BJ (cell line): ENCODE data around the gene RIPOR3. TPM values are rescaled to one million over a fixed set of nuclear protein-coding genes. Genes with fewer than 3 reads are reported as not detected.
A peak's percentile ranks its signal among the peaks of the same experiment; 100 is the strongest.

Experiments used
- CTCF ChIA-PET: fragments of 350-600 bp; formaldehyde crosslinking; extraction: SDS; loops from one replicate; lab custom pipeline; 2021; ENCODE audit warnings: antibody characterized with exemption, inconsistent platforms; lab: Yijun Ruan, JAX
- POLR2A ChIA-PET: fragments of 300-600 bp; sonication (Branson Sonifier 250); formaldehyde crosslinking; extraction: SDS; loops from one replicate; lab custom pipeline; 2021; ENCODE audit warnings: antibody characterized with exemption; lab: Charles Lee
- DNase-seq: peaks from one replicate; pipeline ENCODE4 v3.0.0-alpha.2; 2011; ENCODE audit warnings: low read depth
- H3K27me3 ChIP-seq: 2 replicates; pipeline ENCODE4 v1.6.0; 2011; ENCODE audit warnings: low read length; ENCODE audit not compliant: control insufficient read depth, insufficient read depth
- H3K36me3 ChIP-seq: 2 replicates; pipeline ENCODE4 v1.5.1; 2011; ENCODE audit warnings: low read length; ENCODE audit not compliant: control insufficient read depth, insufficient read depth
- H3K4me3 ChIP-seq: 2 replicates; pipeline ENCODE4 v1.5.1; 2011; ENCODE audit warnings: low read depth, mild to moderate bottlenecking, control low read depth, low read length
- polyA plus RNA-seq: library from polyadenylated mRNA; depleted of rRNA; stranded (reverse); fragments of >200 nt; gene quantifications from 2 replicates; pipeline ENCODE4 v1.2.3, GENCODE V29; 2011
- TF ChIP-seq, protein P1 (sequence below): IDR thresholded peaks from 2 replicates; pipeline ENCODE4 v1.5.1; 2011; ENCODE audit warnings: low read depth, mild to moderate bottlenecking, control low read depth, inconsistent platforms, low read length, moderate library complexity; ENCODE audit not compliant: insufficient read depth

Gene RIPOR3
- polyA plus RNA-seq, 1 experiment = 1.2 TPM

DNA sequence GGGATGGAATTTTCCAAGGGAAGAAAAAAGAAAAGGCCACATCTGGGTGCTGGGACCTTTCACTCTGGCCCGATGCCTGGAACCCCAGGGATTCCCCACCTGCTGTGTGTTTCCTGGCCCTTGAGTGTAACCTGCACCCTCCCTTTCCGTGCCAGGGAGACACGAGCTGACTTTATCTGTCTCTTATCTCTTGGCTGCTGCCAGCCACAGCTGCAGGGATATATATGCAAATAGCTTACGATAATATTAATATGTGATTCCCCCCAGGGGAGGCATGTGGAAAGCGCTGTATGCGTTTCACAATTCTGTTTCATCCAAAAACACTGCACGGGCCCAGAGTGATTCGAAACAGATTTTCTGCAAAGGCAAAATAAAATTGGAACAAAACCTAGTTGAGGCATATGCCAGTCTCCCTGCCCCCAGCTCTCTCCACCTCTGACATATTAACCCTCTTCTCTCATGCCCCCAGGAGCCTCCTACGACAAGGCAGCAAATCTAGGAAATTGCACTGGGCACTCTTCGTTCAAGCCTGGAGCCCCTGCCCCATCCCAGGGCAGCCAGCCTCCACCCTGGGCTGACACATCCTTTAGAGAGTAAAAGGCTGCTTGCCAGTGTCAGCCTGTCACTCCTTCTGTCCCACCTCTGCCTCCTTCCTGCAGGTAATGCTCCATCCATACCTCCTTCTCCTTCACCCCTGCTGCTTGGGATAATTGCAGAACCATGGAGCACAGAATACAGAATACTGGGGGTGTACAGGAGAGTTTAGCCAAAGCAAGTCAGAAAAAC, 1.3 kb downstream of the RIPOR3 start:
- TF ChIP-seq, protein P1, sequence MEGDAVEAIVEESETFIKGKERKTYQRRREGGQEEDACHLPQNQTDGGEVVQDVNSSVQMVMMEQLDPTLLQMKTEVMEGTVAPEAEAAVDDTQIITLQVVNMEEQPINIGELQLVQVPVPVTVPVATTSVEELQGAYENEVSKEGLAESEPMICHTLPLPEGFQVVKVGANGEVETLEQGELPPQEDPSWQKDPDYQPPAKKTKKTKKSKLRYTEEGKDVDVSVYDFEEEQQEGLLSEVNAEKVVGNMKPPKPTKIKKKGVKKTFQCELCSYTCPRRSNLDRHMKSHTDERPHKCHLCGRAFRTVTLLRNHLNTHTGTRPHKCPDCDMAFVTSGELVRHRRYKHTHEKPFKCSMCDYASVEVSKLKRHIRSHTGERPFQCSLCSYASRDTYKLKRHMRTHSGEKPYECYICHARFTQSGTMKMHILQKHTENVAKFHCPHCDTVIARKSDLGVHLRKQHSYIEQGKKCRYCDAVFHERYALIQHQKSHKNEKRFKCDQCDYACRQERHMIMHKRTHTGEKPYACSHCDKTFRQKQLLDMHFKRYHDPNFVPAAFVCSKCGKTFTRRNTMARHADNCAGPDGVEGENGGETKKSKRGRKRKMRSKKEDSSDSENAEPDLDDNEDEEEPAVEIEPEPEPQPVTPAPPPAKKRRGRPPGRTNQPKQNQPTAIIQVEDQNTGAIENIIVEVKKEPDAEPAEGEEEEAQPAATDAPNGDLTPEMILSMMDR = no peak
- peak overlapping the region; percentile 37 for H3K4me3 ChIP-seq
- no peak for DNase-seq
- H3K27me3 ChIP-seq = no peaks in the 10 kb centered on the region; the same call in 1 of the 2 replicates
- ChIA-PET CTCF (interaction anchor here (0.6 to 1.3 kb wide), 3 partner anchors 21 to 115 kb away, joined by 3 to 6 read pairs (median 6); no protein-coding TSS in a partner anchor), POLR2A (no interaction called here)
- H3K36me3 ChIP-seq = no peaks in the 10 kb centered on the region

DNA sequence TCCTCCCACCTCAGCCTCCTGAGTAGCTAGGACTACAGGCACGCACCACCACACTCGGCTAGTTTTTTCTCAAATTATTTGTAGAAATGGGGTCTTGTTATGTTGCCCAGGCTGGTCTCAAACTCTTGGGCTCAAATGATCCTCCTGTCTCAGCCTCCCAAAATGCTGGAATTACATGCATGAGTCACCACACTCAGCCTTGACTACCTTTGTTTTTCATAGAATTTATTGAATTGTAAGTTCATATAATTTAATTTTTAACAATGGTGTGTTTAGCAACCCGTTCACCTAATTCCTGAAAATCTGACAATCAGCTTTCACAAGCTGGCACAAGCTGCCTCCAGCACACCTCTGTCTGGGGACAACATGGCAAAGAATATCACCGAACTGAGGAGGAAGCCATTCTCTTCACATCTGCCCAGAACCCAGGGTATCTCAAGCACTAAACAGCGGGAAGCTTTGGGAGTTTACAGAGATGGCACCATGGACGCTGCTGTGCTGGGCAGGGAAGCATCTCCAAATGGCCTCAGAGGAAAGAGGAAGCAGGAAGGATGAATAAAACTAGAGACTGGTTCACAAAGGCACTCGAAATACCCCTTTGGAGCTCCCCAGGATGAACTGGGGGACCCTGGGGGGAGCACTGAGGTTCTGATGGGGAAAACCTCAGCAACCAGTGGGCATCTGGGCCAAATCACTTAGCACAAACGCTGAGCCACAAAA, 2.9 kb downstream of the RIPOR3 start:
- TF ChIP-seq, protein P1 = no peak
- ChIA-PET POLR2A (no interaction called here), CTCF (interaction anchor here (0.8 kb wide), 1 partner anchor 53 kb away, joined by 3 read pairs; no protein-coding TSS in a partner anchor)
- no peak overlapping the region for H3K4me3 ChIP-seq
- H3K36me3 ChIP-seq = no peaks in the 10 kb centered on the region
- DNase-seq = no peak
- no peaks in the 10 kb centered on the region; the same call in 1 of the 2 replicates for H3K27me3 ChIP-seq

DNA sequence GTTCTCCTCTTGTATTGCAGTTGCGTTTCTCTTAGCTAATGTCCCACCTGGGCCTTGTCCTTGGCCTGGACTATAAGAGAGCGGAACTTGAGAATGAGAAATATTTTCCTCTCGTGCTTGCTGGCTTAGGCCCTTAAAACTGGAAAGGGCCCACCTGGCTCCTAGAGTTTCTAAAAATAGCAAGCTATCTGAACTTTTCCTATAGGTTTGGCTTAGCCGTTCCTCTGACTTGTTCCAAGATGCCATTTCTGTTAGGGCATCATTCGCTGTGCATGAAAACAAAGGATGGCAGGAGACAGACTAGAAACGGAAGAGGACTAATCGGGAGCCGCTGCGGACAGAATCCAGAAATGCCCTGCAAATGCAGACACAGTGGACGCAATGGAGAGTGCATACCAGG, 4.5 kb downstream of the RIPOR3 start:
- POLR2A ChIA-PET = no interaction called here
- Histone ChIP-seq H3K36me3 (no peaks in the 10 kb centered on the region), H3K4me3 (no peak overlapping the region), H3K27me3 (no peaks in the 10 kb centered on the region; the same call in 1 of the 2 replicates)
- no peak for DNase-seq
- CTCF ChIA-PET = no interaction called here
- TF ChIP-seq, protein P1 = no peak

DNA sequence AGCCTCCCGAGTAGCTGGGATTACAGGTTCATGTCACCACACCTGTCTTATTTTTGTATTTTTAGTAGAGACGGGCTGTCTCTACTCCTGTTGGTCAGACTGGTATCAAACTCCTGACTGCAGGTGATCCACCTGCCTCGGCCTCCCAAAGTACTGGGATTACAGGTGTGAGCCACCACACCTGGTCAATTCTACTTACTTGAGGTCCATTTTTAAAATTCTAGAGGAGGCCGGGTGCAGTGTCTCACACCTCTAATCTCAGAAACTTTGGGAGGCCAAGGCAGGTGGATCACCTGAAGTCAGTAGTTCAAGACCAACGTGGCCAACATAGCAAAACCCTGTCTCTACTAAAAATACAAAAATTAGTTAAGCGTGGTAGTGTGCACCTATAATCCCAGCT, 7.8 kb downstream of the RIPOR3 start:
- H3K27me3 ChIP-seq = no peaks in the 10 kb centered on the region; the same call in 1 of the 2 replicates
- ChIA-PET CTCF (no interaction called here), POLR2A (no interaction called here)
- TF ChIP-seq, protein P1 = no peak
- no peaks in the 10 kb centered on the region for H3K36me3 ChIP-seq
- H3K4me3 ChIP-seq = no peak overlapping the region
- DNase-seq = no peak

DNA sequence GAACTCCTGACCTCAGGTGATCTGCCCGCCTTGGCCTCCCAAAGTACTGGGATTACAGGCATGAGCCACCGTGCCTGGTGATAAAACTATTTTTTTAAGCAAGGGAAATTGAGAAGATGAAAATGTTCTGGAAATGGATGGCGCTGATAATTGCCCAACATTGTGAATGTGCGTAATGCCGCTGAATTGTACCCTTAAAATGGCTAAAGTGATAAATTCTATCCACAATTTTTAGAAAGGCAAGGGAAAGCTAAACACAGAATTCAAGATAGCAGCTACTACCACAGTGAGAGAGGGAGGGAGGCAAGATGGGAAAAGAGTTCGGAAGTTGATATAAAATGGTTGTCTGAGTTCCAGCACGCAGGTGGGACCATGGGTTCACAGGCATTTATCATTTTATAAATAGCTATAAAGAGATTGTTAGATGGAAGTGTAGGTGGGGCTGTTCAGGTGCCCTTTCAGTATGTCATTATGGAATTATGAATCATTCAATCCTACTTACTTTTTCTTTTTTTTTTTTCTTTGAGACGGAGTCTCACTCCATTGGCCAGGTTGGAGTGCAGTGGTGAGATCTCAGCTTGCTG, 8.3 kb downstream of the RIPOR3 start:
- TF ChIP-seq, protein P1 = no peak
- Histone ChIP-seq H3K27me3 (no peaks in the 10 kb centered on the region; the same call in 1 of the 2 replicates), H3K36me3 (no peaks in the 10 kb centered on the region), H3K4me3 (no peak overlapping the region)
- no peak for DNase-seq
- ChIA-PET CTCF (no interaction called here), POLR2A (no interaction called here)
